SK-N-SH (cell line): ENCODE data around the gene ARMH2. TPM values are rescaled to one million over a fixed set of nuclear protein-coding genes. Genes with fewer than 3 reads are reported as not detected.

Source experiments
- CTCF ChIA-PET: fragments of 300-600, 350-600 bp; formaldehyde crosslinking; extraction: SDS; loops from one replicate; lab custom pipeline; 2021; lab: Yijun Ruan, JAX
- POLR2A ChIA-PET: fragments of 350-600 bp; sonication (Branson Sonifier 250); formaldehyde crosslinking; extraction: SDS; loops from one replicate; lab custom pipeline; 2020; ENCODE audit warnings: antibody characterized with exemption, inconsistent platforms; lab: Yijun Ruan, JAX
- DNase-seq: peaks from one replicate; pipeline ENCODE4 v3.0.0; 2012
- H2AFZ ChIP-seq: fragments of 200-600 bp; sonication (generic); 2 replicates; pipeline ENCODE4 v1.8.1; 2016; ENCODE audit warnings: antibody characterized with exemption, mild to moderate bottlenecking, low read depth
- H3F3A ChIP-seq: fragments of 200-600 bp; sonication (generic); replicated peaks from 2 replicates; pipeline ENCODE3; 2016; ENCODE audit warnings: antibody characterized with exemption, mild to moderate bottlenecking; ENCODE audit not compliant: insufficient read depth
- H3K27ac ChIP-seq, 2 experiments: fragments of 200-500 bp in 1 of 2; fragments of 200-600 bp in 1 of 2; sonication (Bioruptor generic) in 1 of 2; sonication (generic), shearing (Covaris generic) in 1 of 2; 2 replicates each; pipeline versions ENCODE4 v1.5.1 to v1.6.1; 2014 to 2016; ENCODE audit warnings: low read depth in 2 of 2, inconsistent platforms in 1 of 2, low read length in 1 of 2, mild to moderate bottlenecking in 1 of 2, mixed read lengths in 1 of 2
- H3K27me3 ChIP-seq: fragments of 200-600 bp; sonication (generic), shearing (Covaris generic); 2 replicates; pipeline ENCODE4 v1.6.1; 2016; ENCODE audit warnings: mixed run types; ENCODE audit not compliant: insufficient read depth
- H3K36me3 ChIP-seq, 2 experiments: fragments of 200-500 bp in 1 of 2; fragments of 200-600 bp in 1 of 2; sonication (Bioruptor generic) in 1 of 2; sonication (generic) in 1 of 2; replicated peaks in 1 of 2; 2 replicates each; pipeline versions ENCODE3 to v1.5.1; 2014 to 2016; ENCODE audit warnings: low read length in 1 of 2, mild to moderate bottlenecking in 1 of 2; ENCODE audit not compliant: insufficient read depth in 2 of 2, control insufficient read depth in 1 of 2
- H3K4me1 ChIP-seq, 2 experiments: fragments of 200-500 bp in 1 of 2; fragments of 200-600 bp in 1 of 2; sonication (Bioruptor generic) in 1 of 2; sonication (generic), shearing (Covaris generic) in 1 of 2; 2 replicates each; pipeline versions ENCODE4 v1.5.1 to v1.6.1; 2014 to 2016; ENCODE audit warnings: low read depth in 1 of 2, low read length in 1 of 2, mixed run types in 1 of 2; ENCODE audit not compliant: insufficient read depth in 2 of 2, control insufficient read depth in 1 of 2
- H3K4me2 ChIP-seq: fragments of 200-600 bp; sonication (generic), shearing (Covaris generic); 2 replicates; pipeline ENCODE4 v1.6.1; 2017; ENCODE audit warnings: mixed run types
- H3K4me3 ChIP-seq, 2 experiments: fragments of 200-500 bp in 1 of 2; fragments of 200-600 bp in 1 of 2; sonication (Bioruptor generic) in 1 of 2; sonication (generic), shearing (Covaris generic) in 1 of 2; 2 replicates each; pipeline versions ENCODE4 v1.5.1 to v1.8.1; 2014 to 2016; ENCODE audit warnings: low read depth in 2 of 2, inconsistent platforms in 1 of 2, low read length in 1 of 2, mild to moderate bottlenecking in 1 of 2, mixed read lengths in 1 of 2, moderate library complexity in 1 of 2
- H3K79me2 ChIP-seq: fragments of 200-600 bp; sonication (generic); 2 replicates; pipeline ENCODE4 v1.8.1; 2017; ENCODE audit warnings: mild to moderate bottlenecking; ENCODE audit not compliant: insufficient read depth
- H3K9ac ChIP-seq: fragments of 200-600 bp; sonication (generic); 2 replicates; pipeline ENCODE4 v1.6.1; 2017; ENCODE audit warnings: mixed run types
- H3K9me2 ChIP-seq: fragments of 200-600 bp; sonication (generic); 2 replicates; pipeline ENCODE4 v1.6.1; 2017; ENCODE audit warnings: mixed run types
- H3K9me3 ChIP-seq: fragments of 200-600 bp; sonication (generic); 2 replicates; pipeline ENCODE4 v1.6.1; 2017; ENCODE audit warnings: mixed run types, mild to moderate bottlenecking, moderate library complexity
- H4K20me1 ChIP-seq: fragments of 200-600 bp; sonication (generic); 2 replicates; pipeline ENCODE4 v1.6.1; 2017; ENCODE audit warnings: mild to moderate bottlenecking, mixed run types; ENCODE audit not compliant: insufficient read depth
- CHD2 ChIP-seq: fragments of 150-350 bp; IDR thresholded peaks from 2 replicates; pipeline ENCODE4 v1.6.1; 2018; ENCODE audit warnings: low read length; ENCODE audit not compliant: partially characterized antibody
- EP300 ChIP-seq, 2 experiments: IDR thresholded peaks; 2 replicates each; pipeline versions ENCODE4 v1.4.0 to v1.6.1; 2012; ENCODE audit warnings: borderline replicate concordance in 1 of 2, low read depth in 1 of 2, low read length in 1 of 2
- FOSL2 ChIP-seq: IDR thresholded peaks from 2 replicates; pipeline ENCODE4 v1.4.0; 2012; ENCODE audit warnings: low read depth, mild to moderate bottlenecking, moderate library complexity, borderline replicate concordance
- GATA2 ChIP-seq: sonication (generic); formaldehyde crosslinking; IDR thresholded peaks from 2 replicates; pipeline ENCODE4 v1.5.0; 2020; ENCODE audit warnings: mild to moderate bottlenecking, missing genetic modification reagents
- IRF3 ChIP-seq: fragments of 150-350 bp; IDR thresholded peaks from 2 replicates; pipeline ENCODE4 v1.6.1; 2016; ENCODE audit warnings: mild to moderate bottlenecking, low read depth, low read length
- JUND ChIP-seq: IDR thresholded peaks from 2 replicates; pipeline ENCODE4 v1.4.0; 2012
- MAX ChIP-seq: IDR thresholded peaks from 2 replicates; pipeline ENCODE4 v1.4.0; 2012; ENCODE audit warnings: low read depth
- MEF2A ChIP-seq: IDR thresholded peaks from 2 replicates; pipeline ENCODE4 v1.4.0; 2012; ENCODE audit warnings: low read depth, borderline replicate concordance
- NFIC ChIP-seq: IDR thresholded peaks from 2 replicates; pipeline ENCODE4 v1.4.0; 2012; ENCODE audit warnings: borderline replicate concordance
- RFX5 ChIP-seq: IDR thresholded peaks from 2 replicates; pipeline ENCODE4 v1.6.1; 2012; ENCODE audit warnings: mild to moderate bottlenecking, improper control_type of control experiment, low read length
- RXRA ChIP-seq: IDR thresholded peaks from 2 replicates; pipeline ENCODE4 v1.4.0; 2012; ENCODE audit warnings: low read depth, mild to moderate bottlenecking, borderline replicate concordance
- SIN3A ChIP-seq: IDR thresholded peaks from 2 replicates; pipeline ENCODE4 v1.6.1; 2012; ENCODE audit warnings: low read depth, mild to moderate bottlenecking, low read length, moderate library complexity, borderline replicate concordance
- SMC3 ChIP-seq: IDR thresholded peaks from 2 replicates; pipeline ENCODE4 v1.6.1; 2012; ENCODE audit warnings: low read depth, low read length, improper control_type of control experiment
- TAF1 ChIP-seq: IDR thresholded peaks from 2 replicates; pipeline ENCODE4 v1.6.1; 2012; ENCODE audit warnings: low read depth, mild to moderate bottlenecking, low read length, moderate library complexity, borderline replicate concordance
- TCF12 ChIP-seq: IDR thresholded peaks from 2 replicates; pipeline ENCODE4 v1.4.0; 2012
- USF1 ChIP-seq: IDR thresholded peaks from 2 replicates; pipeline ENCODE4 v1.4.0; 2012; ENCODE audit warnings: low read depth, borderline replicate concordance
- USF2 ChIP-seq: fragments of 150-350 bp; IDR thresholded peaks from 2 replicates; pipeline ENCODE4 v1.6.1; 2017; ENCODE audit warnings: antibody characterized with exemption, low read length, low read depth, borderline replicate concordance
- ZBTB33 ChIP-seq: IDR thresholded peaks from 2 replicates; pipeline ENCODE4 v1.4.0; 2012; ENCODE audit warnings: low read depth, borderline replicate concordance
- WGBS: methylation state at CpG from one replicate; pipeline ENCODE4 v1.1.6; 2017; ENCODE audit warnings: low lambda C conversion rate; 5-methylcytosine and 5-hydroxymethylcytosine counted together
- polyA plus RNA-seq, 3 experiments: library from polyadenylated mRNA; depleted of rRNA; stranded (reverse); fragments of >200 nt; gene quantifications; 2 replicates each; pipeline ENCODE4 v1.2.3, GENCODE V29; 2012

The ARMH2 gene
- polyA plus RNA-seq, 1 of the 3 experiments (the other 2 are of a cell fraction) = not detected

- Histone ChIP-seq H2AFZ (no peak overlapping the region), H3K4me1 (peaks cover 0 to 5% of the 10 kb centered on the region in 2 experiments; a peak in 1 of 4 replicates), H3K27me3 (no peaks in the 10 kb centered on the region), H3K4me2 (no peak overlapping the region), H3F3A (no peaks in the 10 kb centered on the region), H3K27ac (no peak overlapping the region), H3K9me2 (no peaks in the 10 kb centered on the region), H3K9me3 (no peaks in the 10 kb centered on the region), H4K20me1 (no peaks in the 10 kb centered on the region), H3K4me3 (no peak overlapping the region), H3K9ac (no peak overlapping the region), H3K79me2 (no peaks in the 10 kb centered on the region), H3K36me3 (no peaks in the 10 kb centered on the region)
- ChIA-PET POLR2A (no interaction called here), CTCF (interaction anchor here (1.2 kb wide), 1 partner anchor 168 kb away, joined by 5 read pairs; no protein-coding TSS in a partner anchor)
- 83% methylated on average over 2 of the region's 2 CpGs for WGBS
- no peak for DNase-seq
- TF ChIP-seq SIN3A (no peak), RXRA (no peak), MAX (no peak), USF2 (no peak), EP300 (IDR thresholded peaks at IDR 0.05; ENCODE audit: borderline replicate concordance in 1 of 2, low read depth in 1 of 2, low read length in 1 of 2) (no peak), RFX5 (no peak), MEF2A (no peak), TCF12 (no peak), TAF1 (no peak), SMC3 (no peak), ZBTB33 (no peak), JUND (no peak), CHD2 (no peak), FOSL2 (no peak)
These were observed 24.5 kb upstream of the ARMH2 start for GRCh38 chr6:24823185-24823584.

GRCh38 chr6:24822696-24823095 is 24.0 kb upstream of the ARMH2 start:
- POLR2A ChIA-PET = no interaction called here

More at GRCh38 chr6:24822696-24823095, 24.0 kb upstream of the ARMH2 start:
- Histone ChIP-seq H3K36me3 (no peaks in the 10 kb centered on the region), H3K27me3 (no peaks in the 10 kb centered on the region), H2AFZ (no peak overlapping the region), H3K4me2 (no peak overlapping the region), H3K79me2 (no peaks in the 10 kb centered on the region), H3K9me3 (no peaks in the 10 kb centered on the region), H4K20me1 (no peaks in the 10 kb centered on the region), H3K4me1 (peaks cover 0 to 5% of the 10 kb centered on the region in 2 experiments; a peak in 1 of 4 replicates), H3K9me2 (no peaks in the 10 kb centered on the region), H3F3A (no peaks in the 10 kb centered on the region), H3K9ac (no peak overlapping the region), H3K4me3 (no peak overlapping the region), H3K27ac (no peak overlapping the region)
- WGBS = 94% methylated on average over 6 of the region's 6 CpGs
- CTCF ChIA-PET = interaction anchor here (0.6 kb wide), 1 partner anchor 34 kb away, joined by 3 read pairs; no protein-coding TSS in a partner anchor
- TF ChIP-seq RFX5 = no peak
- TF ChIP-seq NFIC = no peak
- TF ChIP-seq MAX = no peak
- no peak for TF ChIP-seq GATA2 (CRISPR knock-in tag)
- TF ChIP-seq ZBTB33 = no peak
- TF ChIP-seq USF1 = no peak
- no peak for TF ChIP-seq TCF12
- TF ChIP-seq IRF3 = no peak
- no peak for DNase-seq
